Stimulated activated CD4-positive, alpha-beta T cell treated with anti-CD3 and anti-CD28 coated beads, TNF-alpha, amount 100 ng/mL, for 24 hours (primary cell): ENCODE measurements around the gene BACE2.
"Not testable (repeated sequence)": the region's sequence is repeated elsewhere in the genome, so short reads cannot be mapped to it uniquely, and the experiment has no call there.

Experiments
- DNase-seq, 3 experiments: peaks; one replicate each; pipeline ENCODE4 v3.0.0-alpha.2; 2020; ENCODE audit warnings: low read depth in 3 of 3

BACE2 gene

GRCh38 chr21:41185802-41186201, 17.8 kb downstream of the BACE2 start:
- no peak for DNase-seq

- no peak for DNase-seq
Measured at GRCh38 chr21:41186755-41187536, 19.0 kb downstream of the BACE2 start.

- no peak for DNase-seq
Measured at GRCh38 chr21:41187537-41188025, 19.6 kb downstream of the BACE2 start.

- no peak for DNase-seq
Measured at GRCh38 chr21:41188486-41189149, 20.7 kb downstream of the BACE2 start.

GRCh38 chr21:41189150-41189745, 21.3 kb downstream of the BACE2 start:
- no peak for DNase-seq

GRCh38 chr21:41192552-41192951, 24.6 kb downstream of the BACE2 start:
- DNase-seq, result not testable (repeated sequence)

- DNase-seq, result no peak
Measured at GRCh38 chr21:41195311-41195710, 27.4 kb downstream of the BACE2 start.

GRCh38 chr21:41196993-41197392, 29.0 kb downstream of the BACE2 start:
- no peak for DNase-seq

GRCh38 chr21:41197582-41197981, 29.6 kb downstream of the BACE2 start:
- no peak for DNase-seq

GRCh38 chr21:41198647-41199046, 30.7 kb downstream of the BACE2 start:
- DNase-seq, result not testable (repeated sequence)

GRCh38 chr21:41199123-41199522, 31.2 kb downstream of the BACE2 start:
- DNase-seq, result no peak

- no peak for DNase-seq
Measured at GRCh38 chr21:41199588-41199987, 31.6 kb downstream of the BACE2 start.

GRCh38 chr21:41201385-41201784, 33.4 kb downstream of the BACE2 start:
- no peak for DNase-seq

GRCh38 chr21:41204736-41205135, 36.8 kb downstream of the BACE2 start:
- DNase-seq, result no peak

GRCh38 chr21:41207401-41208375, 39.7 kb downstream of the BACE2 start:
- DNase-seq, result no peak

- DNase-seq, result no peak
Measured at GRCh38 chr21:41208376-41208763, 40.4 kb downstream of the BACE2 start.

- no peak for DNase-seq
Measured at GRCh38 chr21:41209016-41209619, 41.2 kb downstream of the BACE2 start.

GRCh38 chr21:41210426-41211059, 42.6 kb downstream of the BACE2 start:
- no peak for DNase-seq

- DNase-seq, result no peak
Measured at GRCh38 chr21:41211060-41211805, 43.3 kb downstream of the BACE2 start.

- DNase-seq, result no peak
Measured at GRCh38 chr21:41213021-41213420, 45.1 kb downstream of the BACE2 start.
